ENCODE data around the gene DGKQ.

DGKQ gene

GRCh38 chr4:957581-958313 is 15.6 kb downstream of the DGKQ start:
- H3K36me3 ChIP-seq (ENCODE audit: insufficient read depth, insufficient read length, low read length) = peaks cover 53% of the 10 kb centered on the region
- H3K9ac ChIP-seq (ENCODE audit: insufficient read length, low read depth) = no peak overlapping the region

GRCh38 chr4:957231-957580 is 16.2 kb downstream of the DGKQ start:
- Histone ChIP-seq H3K9ac (ENCODE audit: insufficient read length, low read depth) (no peak overlapping the region), H3K4me3 (ENCODE audit: insufficient read length, low read depth) (no peak overlapping the region), H3K9me3 (ENCODE audit: insufficient read depth, low read length) (no peaks in the 10 kb centered on the region), H3K4me1 (ENCODE audit: insufficient read depth, insufficient read length) (peaks cover 9% of the 10 kb centered on the region), H3K36me3 (ENCODE audit: insufficient read depth, insufficient read length, low read length) (peaks cover 47% of the 10 kb centered on the region), H3K27me3 (ENCODE audit: insufficient read depth, insufficient read length) (no peaks in the 10 kb centered on the region)
- no peak for TF ChIP-seq SUZ12 (IDR thresholded peaks at IDR 0.05; ENCODE audit: extremely low read depth, insufficient read depth, insufficient read length)
- TF ChIP-seq ZNF274 (IDR thresholded peaks at IDR 0.05; ENCODE audit: low read depth, low read length) = no peak
- no peak for TF ChIP-seq YY1 (IDR thresholded peaks at IDR 0.05; ENCODE audit: insufficient read depth, insufficient read length)
- DNase-seq (ENCODE audit: low read depth, low spot score) = no peak

More at GRCh38 chr4:957581-958313, 15.6 kb downstream of the DGKQ start:
- H3K4me1 ChIP-seq (ENCODE audit: insufficient read depth, insufficient read length) = peaks cover 9% of the 10 kb centered on the region
- H3K9me3 ChIP-seq (ENCODE audit: insufficient read depth, low read length) = no peaks in the 10 kb centered on the region
- no peaks in the 10 kb centered on the region for H3K27me3 ChIP-seq (ENCODE audit: insufficient read depth, insufficient read length)
- TF ChIP-seq YY1 (IDR thresholded peaks at IDR 0.05; ENCODE audit: insufficient read depth, insufficient read length) = no peak
- no peak for DNase-seq (ENCODE audit: low read depth, low spot score)
- H3K4me3 ChIP-seq (ENCODE audit: insufficient read length, low read depth) = no peak overlapping the region

- no peak overlapping the region for H3K9ac ChIP-seq (ENCODE audit: insufficient read length, low read depth)
- DNase-seq (ENCODE audit: low read depth, low spot score) = no peak
- H3K4me3 ChIP-seq (ENCODE audit: insufficient read length, low read depth) = no peak overlapping the region
Measured at GRCh38 chr4:956531-957230, 16.7 kb downstream of the DGKQ start.

GRCh38 chr4:955931-956381 is 17.4 kb downstream of the DGKQ start:
- H3K9ac ChIP-seq (ENCODE audit: insufficient read length, low read depth) = no peak overlapping the region
- H3K4me1 ChIP-seq (ENCODE audit: insufficient read depth, insufficient read length) = peaks cover 15% of the 10 kb centered on the region
- H3K4me3 ChIP-seq (ENCODE audit: insufficient read length, low read depth) = no peak overlapping the region
- TF ChIP-seq SUZ12 (IDR thresholded peaks at IDR 0.05; ENCODE audit: extremely low read depth, insufficient read depth, insufficient read length) (no peak), ZNF274 (IDR thresholded peaks at IDR 0.05; ENCODE audit: low read depth, low read length) (no peak), YY1 (IDR thresholded peaks at IDR 0.05; ENCODE audit: insufficient read depth, insufficient read length) (no peak)
- H3K9me3 ChIP-seq (ENCODE audit: insufficient read depth, low read length) = no peaks in the 10 kb centered on the region
- no peaks in the 10 kb centered on the region for H3K27me3 ChIP-seq (ENCODE audit: insufficient read depth, insufficient read length)
- peaks cover 37% of the 10 kb centered on the region for H3K36me3 ChIP-seq (ENCODE audit: insufficient read depth, insufficient read length, low read length)
- no peak for DNase-seq (ENCODE audit: low read depth, low spot score)

More at GRCh38 chr4:956531-957230, 16.7 kb downstream of the DGKQ start:
- H3K4me1 ChIP-seq (ENCODE audit: insufficient read depth, insufficient read length) = peaks cover 10% of the 10 kb centered on the region
- H3K27me3 ChIP-seq (ENCODE audit: insufficient read depth, insufficient read length) = no peaks in the 10 kb centered on the region
- H3K9me3 ChIP-seq (ENCODE audit: insufficient read depth, low read length) = no peaks in the 10 kb centered on the region
- peaks cover 42% of the 10 kb centered on the region for H3K36me3 ChIP-seq (ENCODE audit: insufficient read depth, insufficient read length, low read length)
- no peak for TF ChIP-seq ZNF274 (IDR thresholded peaks at IDR 0.05; ENCODE audit: low read depth, low read length)
- no peak for TF ChIP-seq SUZ12 (IDR thresholded peaks at IDR 0.05; ENCODE audit: extremely low read depth, insufficient read depth, insufficient read length)
- TF ChIP-seq YY1 (IDR thresholded peaks at IDR 0.05; ENCODE audit: insufficient read depth, insufficient read length) = no peak

- Histone ChIP-seq H3K9ac (ENCODE audit: insufficient read length, low read depth) (no peak overlapping the region), H3K4me1 (ENCODE audit: insufficient read depth, insufficient read length) (peaks cover 17% of the 10 kb centered on the region), H3K9me3 (ENCODE audit: insufficient read depth, low read length) (no peaks in the 10 kb centered on the region), H3K4me3 (ENCODE audit: insufficient read length, low read depth) (no peak overlapping the region), H3K27me3 (ENCODE audit: insufficient read depth, insufficient read length) (no peaks in the 10 kb centered on the region), H3K36me3 (ENCODE audit: insufficient read depth, insufficient read length, low read length) (peaks cover 31% of the 10 kb centered on the region)
- TF ChIP-seq YY1 (IDR thresholded peaks at IDR 0.05; ENCODE audit: insufficient read depth, insufficient read length) (no peak), SUZ12 (IDR thresholded peaks at IDR 0.05; ENCODE audit: extremely low read depth, insufficient read depth, insufficient read length) (no peak), ZNF274 (IDR thresholded peaks at IDR 0.05; ENCODE audit: low read depth, low read length) (no peak)
- DNase-seq (ENCODE audit: low read depth, low spot score) = no peak
Measured at GRCh38 chr4:955161-955921, 18.0 kb downstream of the DGKQ start.

- DNase-seq (ENCODE audit: low read depth, low spot score) = no peak
- H3K27me3 ChIP-seq (ENCODE audit: insufficient read depth, insufficient read length) = no peaks in the 10 kb centered on the region
- peaks cover 17% of the 10 kb centered on the region for H3K4me1 ChIP-seq (ENCODE audit: insufficient read depth, insufficient read length)
- no peak overlapping the region for H3K9ac ChIP-seq (ENCODE audit: insufficient read length, low read depth)
- TF ChIP-seq YY1 (IDR thresholded peaks at IDR 0.05; ENCODE audit: insufficient read depth, insufficient read length) = no peak
- no peak for TF ChIP-seq SUZ12 (IDR thresholded peaks at IDR 0.05; ENCODE audit: extremely low read depth, insufficient read depth, insufficient read length)
- TF ChIP-seq ZNF274 (IDR thresholded peaks at IDR 0.05; ENCODE audit: low read depth, low read length) = no peak
- peaks cover 24% of the 10 kb centered on the region for H3K36me3 ChIP-seq (ENCODE audit: insufficient read depth, insufficient read length, low read length)
- H3K4me3 ChIP-seq (ENCODE audit: insufficient read length, low read depth) = no peak overlapping the region
- H3K9me3 ChIP-seq (ENCODE audit: insufficient read depth, low read length) = no peaks in the 10 kb centered on the region
Measured at GRCh38 chr4:954211-955020, 19.0 kb downstream of the DGKQ start.

Measured in NT2/D1 (cell line).